ENCODE results near the gene NEK7. TPM values are rescaled to one million over a fixed set of nuclear protein-coding genes. Genes with fewer than 3 reads are reported as not detected.
A peak's percentile ranks its signal among the peaks of the same experiment; 100 is the strongest.

Gene NEK7
- total and polyA plus RNA-seq, 2 of the 8 experiments (the other 6 are each of a cell fraction or from before 2014, with no cell fraction given), result 5.1 to 10.0 TPM

DNA sequence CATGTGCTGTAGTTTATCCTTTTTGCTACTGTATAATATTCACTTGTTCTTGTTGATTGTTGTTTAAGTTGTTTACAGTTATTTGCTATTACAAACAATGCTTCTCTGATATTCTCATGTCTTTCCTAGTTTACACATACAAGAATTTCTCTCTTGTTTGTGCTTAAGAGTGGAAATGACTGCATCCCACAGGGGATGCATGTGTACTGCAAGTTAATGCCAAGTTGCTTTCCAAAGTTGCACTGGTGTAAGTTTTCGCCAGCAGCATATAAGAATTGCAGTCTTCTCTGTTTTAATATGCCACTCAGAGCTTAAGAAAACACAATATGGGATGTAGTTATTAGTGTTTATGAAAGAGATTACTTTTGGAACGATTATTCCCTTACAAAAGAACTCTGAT, 97.7 kb downstream of the NEK7 start:
- Histone ChIP-seq H4K8ac (ENCODE audit: extremely low read depth, insufficient read depth, low read length) (no peak overlapping the region), H3K9me3 (ENCODE audit: insufficient read depth in 2 of 2, low read depth in 1 of 2, low read length in 1 of 2) (no peaks in the 10 kb centered on the region), H2BK20ac (ENCODE audit: low read length) (no peak overlapping the region), H3K4me1 (replicated peaks in 1 of 4; ENCODE audit: control insufficient read depth in 3 of 4, insufficient read depth in 4 of 4, low read length in 3 of 4) (peaks cover 0 to 7% (median 3%) of the 10 kb centered on the region in 4 experiments; a peak in 4 of 7 replicates), H3K79me1 (ENCODE audit: low read depth, low read length) (no peaks in the 10 kb centered on the region), H2BK120ac (replicated peaks; ENCODE audit: low read depth, low read length) (no peak overlapping the region), H2BK12ac (ENCODE audit: low read depth, low read length) (no peak overlapping the region), H3K56ac (replicated peaks; ENCODE audit: insufficient read length, low read depth, low read length) (no peak overlapping the region), H3K23me2 (ENCODE audit: low read depth, low read length) (no peaks in the 10 kb centered on the region), H3K27ac (ENCODE audit: low read depth, low read length) (no peak overlapping the region), H3K4me2 (ENCODE audit: insufficient read depth in 1 of 2, low read depth in 2 of 2, low read length in 2 of 2) (no peak overlapping the region), H3K79me2 (ENCODE audit: control insufficient read depth in 1 of 2, insufficient read depth in 2 of 2, low read length in 2 of 2) (no peaks in the 10 kb centered on the region), H2AK5ac (ENCODE audit: low read depth, low read length) (no peak overlapping the region), H4K5ac (ENCODE audit: insufficient read length, low read depth, low read length) (no peak overlapping the region), H4K20me1 (replicated peaks in 1 of 2; ENCODE audit: control insufficient read depth in 1 of 2, insufficient read depth in 2 of 2, low read length in 2 of 2) (no peaks in the 10 kb centered on the region), H3K4me3 (ENCODE audit: extremely low read depth in 1 of 4, insufficient read depth in 2 of 4, low read depth in 3 of 4, low read length in 4 of 4) (no peak overlapping the region), H2BK5ac (ENCODE audit: low read depth, low read length) (no peak overlapping the region), H3K27me3 (replicated peaks in 1 of 4; ENCODE audit: control insufficient read depth in 3 of 4, extremely low read depth in 1 of 4, insufficient read depth in 3 of 4, low read length in 3 of 4) (no peaks in the 10 kb centered on the region), H3K23ac (ENCODE audit: insufficient read length) (no peak overlapping the region), H3K4ac (replicated peaks; ENCODE audit: insufficient read length, low read depth, low read length) (no peak overlapping the region), H2AFZ (ENCODE audit: low read length) (no peak overlapping the region), H2BK15ac (ENCODE audit: low read length) (no peak overlapping the region), H3K9ac (replicated peaks in 1 of 4; ENCODE audit: extremely low read depth in 1 of 4, low read depth in 3 of 4, low read length in 3 of 4) (no peak overlapping the region), H4K91ac (replicated peaks; ENCODE audit: insufficient read length, low read length) (no peak overlapping the region), H3K18ac (ENCODE audit: extremely low read depth, low read length) (no peak overlapping the region), H3K36me3 (ENCODE audit: control insufficient read depth in 2 of 4, insufficient read depth in 4 of 4, low read length in 3 of 4) (no peaks in the 10 kb centered on the region), H3K14ac (ENCODE audit: insufficient read length) (no peak overlapping the region)
- no peak for FAIRE-seq
- CTCF ChIA-PET (ENCODE audit: partially characterized antibody), result interaction anchor here (0.6 to 2.6 kb wide), 8 partner anchors 8 to 99 kb away, joined by 3 to 12 read pairs (median 6); no protein-coding TSS in a partner anchor
- WGBS, 2 experiments (ENCODE audit: extremely low coverage in 1 of 2, insufficient coverage in 1 of 2, insufficient read length in 1 of 2, insufficient replicate concordance in 2 of 2, low coverage in 1 of 2, low lambda C conversion rate in 2 of 2, missing lambda C conversion rate in 1 of 2), result 86% methylated on average over 2 of the region's 2 CpGs; no CpG with 5 or more reads in 1 of the 2 experiments
- POLR2A ChIA-PET (ENCODE audit: partially characterized antibody), result no interaction called here
- TF ChIP-seq RAD21 (IDR thresholded peaks at IDR 0.05 in 1 of 2, conservative IDR thresholded peaks at IDR 0.05 in 1 of 2; ENCODE audit: low read depth in 2 of 2, low read length in 2 of 2), result peak; percentile 16 to 23; a peak in 1 of 4 replicates
- no peak for TF ChIP-seq CTBP2 (IDR thresholded peaks at IDR 0.05; ENCODE audit: borderline replicate concordance, insufficient read depth, insufficient read length, low read length)
- TF ChIP-seq POLR2AphosphoS5 (IDR thresholded peaks at IDR 0.05; ENCODE audit: low read depth, low read length), result no peak
- TF ChIP-seq, protein P1, sequence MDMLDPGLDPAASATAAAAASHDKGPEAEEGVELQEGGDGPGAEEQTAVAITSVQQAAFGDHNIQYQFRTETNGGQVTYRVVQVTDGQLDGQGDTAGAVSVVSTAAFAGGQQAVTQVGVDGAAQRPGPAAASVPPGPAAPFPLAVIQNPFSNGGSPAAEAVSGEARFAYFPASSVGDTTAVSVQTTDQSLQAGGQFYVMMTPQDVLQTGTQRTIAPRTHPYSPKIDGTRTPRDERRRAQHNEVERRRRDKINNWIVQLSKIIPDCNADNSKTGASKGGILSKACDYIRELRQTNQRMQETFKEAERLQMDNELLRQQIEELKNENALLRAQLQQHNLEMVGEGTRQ (IDR thresholded peaks at IDR 0.05; ENCODE audit: low read length), result no peak
- TF ChIP-seq, protein P2, sequence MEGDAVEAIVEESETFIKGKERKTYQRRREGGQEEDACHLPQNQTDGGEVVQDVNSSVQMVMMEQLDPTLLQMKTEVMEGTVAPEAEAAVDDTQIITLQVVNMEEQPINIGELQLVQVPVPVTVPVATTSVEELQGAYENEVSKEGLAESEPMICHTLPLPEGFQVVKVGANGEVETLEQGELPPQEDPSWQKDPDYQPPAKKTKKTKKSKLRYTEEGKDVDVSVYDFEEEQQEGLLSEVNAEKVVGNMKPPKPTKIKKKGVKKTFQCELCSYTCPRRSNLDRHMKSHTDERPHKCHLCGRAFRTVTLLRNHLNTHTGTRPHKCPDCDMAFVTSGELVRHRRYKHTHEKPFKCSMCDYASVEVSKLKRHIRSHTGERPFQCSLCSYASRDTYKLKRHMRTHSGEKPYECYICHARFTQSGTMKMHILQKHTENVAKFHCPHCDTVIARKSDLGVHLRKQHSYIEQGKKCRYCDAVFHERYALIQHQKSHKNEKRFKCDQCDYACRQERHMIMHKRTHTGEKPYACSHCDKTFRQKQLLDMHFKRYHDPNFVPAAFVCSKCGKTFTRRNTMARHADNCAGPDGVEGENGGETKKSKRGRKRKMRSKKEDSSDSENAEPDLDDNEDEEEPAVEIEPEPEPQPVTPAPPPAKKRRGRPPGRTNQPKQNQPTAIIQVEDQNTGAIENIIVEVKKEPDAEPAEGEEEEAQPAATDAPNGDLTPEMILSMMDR (IDR thresholded peaks at IDR 0.05; ENCODE audit: control extremely low read depth in 1 of 3, insufficient read depth in 1 of 3, low read depth in 1 of 3, low read length in 3 of 3), result peak in 1 of 3 experiments; percentile 12; a peak in 1 of 4 replicates
- TF ChIP-seq EGR1 (IDR thresholded peaks at IDR 0.05; ENCODE audit: borderline replicate concordance, low read depth, low read length), result no peak
- no peak for TF ChIP-seq MAFK (IDR thresholded peaks at IDR 0.05; ENCODE audit: low read depth, low read length)
- TF ChIP-seq POLR2A (IDR thresholded peaks at IDR 0.05; ENCODE audit: control extremely low read depth in 1 of 2, low read depth in 2 of 2, low read length in 2 of 2), result no peak
- no peak for DNase-seq (ENCODE audit: low read depth in 1 of 2, low spot score in 2 of 2)

Data from H1 (cell line).